DLD1 (cell line): ENCODE data around the gene ENAH.
"Not testable (repeated sequence)": the region's sequence is repeated elsewhere in the genome, so short reads cannot be mapped to it uniquely, and the experiment has no call there.

Experiments used
- in situ Hi-C: cut with HindIII; loops from 2 replicates; pipeline ENCODE4 v1.10.0; 2017; ENCODE audit warnings: low sequenced_read_pairs

The ENAH gene

GRCh38 chr1:225477296-225477911, 175.5 kb downstream of the ENAH start:
- in situ Hi-C loops, result loop anchor here (25.0 kb wide), 1 partner anchor 510 kb away; the partner anchor contains the start of gene SDE2

- in situ Hi-C loops, result loop anchor here (25.0 kb wide), 1 partner anchor 511 kb away; the partner anchor contains the start of gene SDE2
Measured at GRCh38 chr1:225476538-225476988, 176.4 kb downstream of the ENAH start.

- in situ Hi-C loops, result loop anchor here (25.0 kb wide), 1 partner anchor 511 kb away; the partner anchor contains the start of gene SDE2
Measured at GRCh38 chr1:225476100-225476511, 176.8 kb downstream of the ENAH start.

GRCh38 chr1:225474986-225475820, 177.7 kb downstream of the ENAH start:
- in situ Hi-C loops, result loop anchor here (25.0 kb wide), 1 partner anchor 512 kb away; the partner anchor contains the start of gene SDE2

- in situ Hi-C loops, result no loop called here
Measured at GRCh38 chr1:225474439-225474985, 178.4 kb downstream of the ENAH start.

GRCh38 chr1:225473676-225474438, 179.1 kb downstream of the ENAH start:
- in situ Hi-C loops, result not testable (repeated sequence)

- in situ Hi-C loops, result not testable (repeated sequence)
Measured at GRCh38 chr1:225473266-225473665, 179.7 kb downstream of the ENAH start.

- in situ Hi-C loops, result no loop called here
Measured at GRCh38 chr1:225471453-225472301, 181.2 kb downstream of the ENAH start.

GRCh38 chr1:225471109-225471452, 181.8 kb downstream of the ENAH start:
- in situ Hi-C loops, result no loop called here

- in situ Hi-C loops, result no loop called here
Measured at GRCh38 chr1:225470211-225471108, 182.5 kb downstream of the ENAH start.

- in situ Hi-C loops, result no loop called here
Measured at GRCh38 chr1:225469051-225469450, 183.9 kb downstream of the ENAH start.

GRCh38 chr1:225468270-225469020, 184.5 kb downstream of the ENAH start:
- in situ Hi-C loops, result no loop called here

- in situ Hi-C loops, result no loop called here
Measured at GRCh38 chr1:225467193-225468020, 185.5 kb downstream of the ENAH start.

- in situ Hi-C loops, result no loop called here
Measured at GRCh38 chr1:225466848-225467192, 186.1 kb downstream of the ENAH start.

GRCh38 chr1:225465793-225466517, 187.0 kb downstream of the ENAH start:
- in situ Hi-C loops, result no loop called here

- in situ Hi-C loops, result no loop called here
Measured at GRCh38 chr1:225464851-225465792, 187.8 kb downstream of the ENAH start.
